Measurements from ENCODE around the gene BTNL9. TPM values are rescaled to one million over a fixed set of nuclear protein-coding genes. Genes with fewer than 3 reads are reported as not detected.
"Not testable (repeated sequence)": the region's sequence is repeated elsewhere in the genome, so short reads cannot be mapped to it uniquely, and the experiment has no call there.

Gene BTNL9
- total RNA-seq, 4 donors from 2014 or later, result 24.9 to 54.9 (median 47.5) TPM

GRCh38 chr5:181086884-181087205, 46.8 kb downstream of the BTNL9 start:
- Histone ChIP-seq H3K27ac (no peak overlapping the region), H3K9me3 (no peaks in the 10 kb centered on the region), H3K4me1 (no peaks in the 10 kb centered on the region), H3K27me3 (peaks cover 0 to 3% of the 10 kb centered on the region in 2 donors), H3K4me3 (no peak overlapping the region), H3K36me3 (no peaks in the 10 kb centered on the region)
- DNase-seq (ENCODE audit: low spot score in 2 of 2), result no peak
- 50 to 65% methylated on average over 7 of the region's 7 CpGs for WGBS, 2 donors
- no peak for TF ChIP-seq EP300 (IDR thresholded peaks at IDR 0.05)
- no peak for TF ChIP-seq CTCF (IDR thresholded peaks at IDR 0.05)
- no peak for TF ChIP-seq POLR2A (IDR thresholded peaks at IDR 0.05)

- no peak for TF ChIP-seq POLR2A (IDR thresholded peaks at IDR 0.05)
- TF ChIP-seq EP300 (IDR thresholded peaks at IDR 0.05), result no peak
- TF ChIP-seq CTCF (IDR thresholded peaks at IDR 0.05), result no peak
- Histone ChIP-seq H3K4me1 (no peaks in the 10 kb centered on the region), H3K27ac (no peak overlapping the region), H3K27me3 (peaks cover 0 to 3% of the 10 kb centered on the region in 2 donors), H3K4me3 (no peak overlapping the region), H3K9me3 (no peaks in the 10 kb centered on the region), H3K36me3 (no peaks in the 10 kb centered on the region)
- 74 to 83% methylated on average over 10 of the region's 10 CpGs for WGBS, 2 donors
- no peak for DNase-seq (ENCODE audit: low spot score in 2 of 2)
Observed at GRCh38 chr5:181087309-181087708, 47.2 kb downstream of the BTNL9 start.

GRCh38 chr5:181088289-181088688, 48.2 kb downstream of the BTNL9 start:
- 57 to 64% methylated on average over 10 of the region's 10 CpGs for WGBS, 2 donors
- no peak for DNase-seq (ENCODE audit: low spot score in 2 of 2)
- no peak for TF ChIP-seq EP300 (IDR thresholded peaks at IDR 0.05)
- TF ChIP-seq POLR2A (IDR thresholded peaks at IDR 0.05), result no peak
- no peak for TF ChIP-seq CTCF (IDR thresholded peaks at IDR 0.05)
- no peak overlapping the region for H3K4me3 ChIP-seq
- peaks cover 0 to 3% of the 10 kb centered on the region in 2 donors for H3K27me3 ChIP-seq
- no peaks in the 10 kb centered on the region for H3K9me3 ChIP-seq
- no peak overlapping the region for H3K27ac ChIP-seq
- H3K36me3 ChIP-seq, result no peaks in the 10 kb centered on the region
- no peaks in the 10 kb centered on the region for H3K4me1 ChIP-seq

- no peak for TF ChIP-seq CTCF (IDR thresholded peaks at IDR 0.05)
- TF ChIP-seq POLR2A (IDR thresholded peaks at IDR 0.05), result no peak
- TF ChIP-seq EP300 (IDR thresholded peaks at IDR 0.05), result no peak
- no peaks in the 10 kb centered on the region for H3K36me3 ChIP-seq
- no peak overlapping the region for H3K27ac ChIP-seq
- H3K4me3 ChIP-seq, result no peak overlapping the region
- no peaks in the 10 kb centered on the region for H3K4me1 ChIP-seq
- no peak for DNase-seq (ENCODE audit: low spot score in 2 of 2)
- no peaks in the 10 kb centered on the region for H3K27me3 ChIP-seq
- 53 to 67% methylated on average over 7 of the region's 7 CpGs for WGBS, 2 donors
- H3K9me3 ChIP-seq, result peaks cover 0 to 3% (median 0%) of the 10 kb centered on the region in 4 donors
Observed at GRCh38 chr5:181092428-181092827, 52.4 kb downstream of the BTNL9 start.

GRCh38 chr5:181095162-181095561, 55.1 kb downstream of the BTNL9 start:
- not testable (repeated sequence) for H3K4me3 ChIP-seq; H3K36me3 ChIP-seq; H3K9me3 ChIP-seq; H3K4me1 ChIP-seq; DNase-seq (ENCODE audit: low spot score in 2 of 2); H3K27ac ChIP-seq
- 82 to 91% methylated on average over 3 of the region's 3 CpGs for WGBS, 2 donors
- peaks cover 3 to 16% of the 10 kb centered on the region in 2 donors for H3K27me3 ChIP-seq

- H3K36me3 ChIP-seq; H3K27ac ChIP-seq; H3K9me3 ChIP-seq; H3K4me3 ChIP-seq; H3K4me1 ChIP-seq; DNase-seq (ENCODE audit: low spot score in 2 of 2): not testable (repeated sequence)
- WGBS, 2 donors, result no CpG with 5 or more reads among the region's 26 CpGs
- peaks cover 3 to 20% of the 10 kb centered on the region in 2 donors for H3K27me3 ChIP-seq
Observed at GRCh38 chr5:181096721-181097382, 56.8 kb downstream of the BTNL9 start.

GRCh38 chr5:181097383-181097753, 57.3 kb downstream of the BTNL9 start:
- not testable (repeated sequence) for H3K4me1 ChIP-seq; H3K36me3 ChIP-seq; DNase-seq (ENCODE audit: low spot score in 2 of 2); H3K9me3 ChIP-seq; H3K27ac ChIP-seq; H3K4me3 ChIP-seq
- WGBS, 2 donors, result no CpG with 5 or more reads among the region's 26 CpGs
- H3K27me3 ChIP-seq, result peaks cover 3 to 20% of the 10 kb centered on the region in 2 donors

GRCh38 chr5:181097759-181098491, 57.9 kb downstream of the BTNL9 start:
- no CpG with 5 or more reads among the region's 56 CpGs for WGBS, 2 donors
- H3K9me3 ChIP-seq; H3K4me1 ChIP-seq; H3K27ac ChIP-seq; H3K36me3 ChIP-seq; DNase-seq (ENCODE audit: low spot score in 2 of 2): not testable (repeated sequence)
- H3K4me3 ChIP-seq, result peak overlapping the region in 1 of 4 donors; percentile 12
- H3K27me3 ChIP-seq, result peaks cover 3 to 20% of the 10 kb centered on the region in 2 donors
